K562 (cell line): ENCODE data around the gene SLC24A1. TPM values are rescaled to one million over a fixed set of nuclear protein-coding genes. Genes with fewer than 3 reads are reported as not detected.
A peak's percentile ranks its signal among the peaks of the same experiment; 100 is the strongest.

Experiments
- ATAC-seq: fragments of 200-7000 bp; cut with Tn5 transposase; 3 replicates; pipeline ENCODE4 v1.9.1; 2020; ENCODE audit warnings: moderate library complexity
- BruUV-seq: library from RNA; stranded (reverse); fragments of 400-500 nt; replicated peaks from 2 replicates; lab custom pipeline; 2021; lab: Mats Ljungman, UMichigan
- CTCF ChIA-PET: fragments of 300-600 bp; formaldehyde crosslinking; extraction: SDS; loops from one replicate; lab custom pipeline; 2021; ENCODE audit warnings: low intra/inter-chr PET ratio; lab: Yijun Ruan, JAX
- POLR2A ChIA-PET: fragments of 300-600, 350-650 bp; sonication (Branson Sonifier 250); formaldehyde crosslinking; extraction: SDS; loops from one replicate; lab custom pipeline; 2021; ENCODE audit warnings: antibody characterized with exemption, inconsistent platforms; lab: Yijun Ruan, JAX
- DNase-seq, 4 experiments: peaks; one replicate each; pipeline versions ENCODE4 v3.0.0 to v3.0.0-alpha.2; 2011 to 2018; ENCODE audit warnings: low spot score in 3 of 4, mixed read lengths in 3 of 4; ENCODE audit errors: extremely low read depth in 1 of 4
- FAIRE-seq: peaks from 2 replicates; lab custom pipeline; 2011; peaks lifted over from hg19 to GRCh38; lab: Jason Lieb, UNC
- H2AFZ ChIP-seq: 2 replicates; pipeline ENCODE4 v1.6.0; 2011; ENCODE audit warnings: low read depth, low read length, control low read depth, inconsistent platforms
- H3K27ac ChIP-seq: fragments of 200-600 bp; 3 replicates; pipeline ENCODE4 v1.8.0; 2011; ENCODE audit warnings: low read depth, mild to moderate bottlenecking, control low read depth, inconsistent platforms, low read length, moderate library complexity, mixed read lengths; ENCODE audit errors: extremely low read depth
- H3K27me3 ChIP-seq, 2 experiments: fragments of 300-600 bp in 1 of 2; 2 replicates in 1 of 2; 3 replicates in 1 of 2; pipeline versions ENCODE4 v1.6.0 to v1.8.0; 2011; ENCODE audit warnings: inconsistent platforms in 2 of 2, low read length in 2 of 2, mild to moderate bottlenecking in 1 of 2, mixed read lengths in 1 of 2, moderate library complexity in 1 of 2; ENCODE audit not compliant: control insufficient read depth in 2 of 2, insufficient read depth in 2 of 2
- H3K36me3 ChIP-seq: fragments of 300-600 bp; 3 replicates; pipeline ENCODE4 v1.8.0; 2011; ENCODE audit warnings: mild to moderate bottlenecking, low read length, inconsistent platforms; ENCODE audit not compliant: control insufficient read depth, insufficient read depth
- H3K4me1 ChIP-seq, 2 experiments: fragments of 200-600 bp in 1 of 2; replicated peaks in 1 of 2; 2 replicates in 1 of 2; 3 replicates in 1 of 2; pipeline versions ENCODE4 v1.5.1 to v1.8.0; 2011; ENCODE audit warnings: inconsistent platforms in 2 of 2, low read length in 2 of 2, mild to moderate bottlenecking in 1 of 2, mixed read lengths in 1 of 2, moderate library complexity in 1 of 2; ENCODE audit not compliant: control insufficient read depth in 2 of 2, insufficient read depth in 2 of 2
- H3K4me2 ChIP-seq: 2 replicates; pipeline ENCODE4 v1.6.1; 2011; ENCODE audit warnings: low read length, control low read depth, inconsistent platforms, mixed read lengths; ENCODE audit not compliant: insufficient read depth
- H3K4me3 ChIP-seq: fragments of 200-600 bp; sonication (generic), shearing (Covaris generic); 2 replicates; pipeline ENCODE4 v1.5.1; 2016; ENCODE audit warnings: control low read depth, inconsistent platforms
- H3K79me2 ChIP-seq: fragments of 200-600 bp; 3 replicates; pipeline ENCODE4 v1.8.0; 2011; ENCODE audit warnings: low read length, inconsistent platforms; ENCODE audit not compliant: control insufficient read depth, insufficient read depth
- H3K9ac ChIP-seq, 2 experiments: 2 replicates each; pipeline versions ENCODE4 v1.6.0 to v1.6.1; 2011; ENCODE audit warnings: low read depth in 2 of 2, low read length in 2 of 2, control low read depth in 1 of 2, inconsistent platforms in 1 of 2, mild to moderate bottlenecking in 1 of 2, mixed read lengths in 1 of 2; ENCODE audit not compliant: insufficient read depth in 1 of 2
- H3K9me1 ChIP-seq: one replicate; pipeline ENCODE4 v1.6.0; 2011; ENCODE audit warnings: inconsistent platforms, mild to moderate bottlenecking, low read length, moderate library complexity; ENCODE audit not compliant: control insufficient read depth, insufficient read depth
- H3K9me3 ChIP-seq: replicated peaks from 2 replicates; pipeline ENCODE4 v1.5.1; 2011; ENCODE audit warnings: low read depth, low read length, inconsistent platforms; ENCODE audit not compliant: control insufficient read depth, insufficient read depth
- H4K20me1 ChIP-seq: replicated peaks from 2 replicates; pipeline ENCODE4 v1.6.1; 2011; ENCODE audit warnings: low read length, inconsistent platforms, mixed read lengths; ENCODE audit not compliant: control insufficient read depth, insufficient read depth
- BACH1 ChIP-seq: fragments of 200-800 bp; sonication (Bioruptor generic); IDR thresholded peaks from 2 replicates; pipeline ENCODE4 v1.6.1; 2016; ENCODE audit warnings: missing genetic modification characterization, missing compliant biosample characterization
- ETV1 ChIP-seq: fragments of 450-650 bp; conservative IDR thresholded peaks from 2 replicates; pipeline ENCODE4 v1.6.1; 2016; ENCODE audit warnings: missing genetic modification characterization, control low read depth, low read depth, missing compliant biosample characterization
- KAT2B ChIP-seq: IDR thresholded peaks from one replicate; pipeline ENCODE4 v1.6.1; 2012; ENCODE audit warnings: low read depth, mild to moderate bottlenecking, control low read depth, inconsistent platforms, low read length, moderate library complexity
- L3MBTL2 ChIP-seq: fragments of 450-650 bp; IDR thresholded peaks from 2 replicates; pipeline ENCODE4 v1.6.1; 2016; ENCODE audit warnings: mild to moderate bottlenecking, moderate library complexity
- SRSF7 ChIP-seq: fragments of 200-400 bp; formaldehyde crosslinking; optimal IDR thresholded peaks from 2 replicates; pipeline ENCODE3; 2017; ENCODE audit warnings: mild to moderate bottlenecking, low read depth, low read length
- ZNF133 ChIP-seq: fragments of 250-450 bp; sonication (Bioruptor Pico); IDR thresholded peaks from 2 replicates; pipeline ENCODE4 v1.4.0; 2020; ENCODE audit warnings: mild to moderate bottlenecking
- ZNF3 ChIP-seq: fragments of 250-450 bp; sonication (Bioruptor Pico); IDR thresholded peaks from 2 replicates; pipeline ENCODE4 v1.5.0; 2021; ENCODE audit warnings: mild to moderate bottlenecking, moderate library complexity
- whole genome bisulfite sequencing: fragments of 100-300 bp; shearing (Covaris generic); methylation state at CpG from one replicate; pipeline ENCODE4 v1.1.6; 2016; ENCODE audit warnings: low coverage, mixed read lengths; ENCODE audit not compliant: insufficient coverage; ENCODE audit errors: missing lambda C conversion rate; 5-methylcytosine and 5-hydroxymethylcytosine counted together
- in situ Hi-C: fragments of 300-500 bp; cut with MboI; formaldehyde crosslinking; loops from 4 replicates; pipeline ENCODE4 v1.15.0; 2018; ENCODE audit warnings: inconsistent platforms, mixed read lengths
- intact Hi-C: fragments of 100-400 bp; cut with micrococcal nuclease; formaldehyde crosslinking; loops from 2 replicates; pipeline ENCODE4 v1.14.2; 2022
- polyA plus RNA-seq, 8 experiments: library from polyadenylated mRNA; depleted of rRNA in 4 of 8; stranded (reverse) in 5 of 8; unstranded in 3 of 8; fragments of >200 nt; fragmentation: Nextera tagmentation in 2 of 8; fragmentation: Illumina TruSeq in 1 of 8; extraction: Ambion mirVana in 2 of 8; extraction: Trizol in 1 of 8; gene quantifications; 2 replicates each; pipeline versions ENCODE4 v1.2.1 to v1.2.3, GENCODE V29; 2011 to 2014; ENCODE audit warnings: inconsistent platforms in 1 of 8, missing spikeins in 1 of 8
- total RNA-seq, 7 experiments: library from RNA; depleted of rRNA in 6 of 7; stranded (reverse); fragments of >200 nt in 6 of 7; fragmentation: Illumina TruSeq in 2 of 7; extraction: Trizol in 2 of 7; gene quantifications; 2 replicates each; pipeline versions ENCODE4 v1.2.1 to v1.2.3, GENCODE V29; 2011 to 2021; ENCODE audit warnings: low replicate concordance in 1 of 7
- TF ChIP-seq, protein P1 (sequence below), 3 experiments: IDR thresholded peaks in 2 of 3; conservative IDR thresholded peaks in 1 of 3; 2 replicates each; pipeline ENCODE4 v1.5.1; 2011 to 2012; ENCODE audit warnings: low read length in 3 of 3, mild to moderate bottlenecking in 3 of 3, control low read depth in 2 of 3, improper control_type of control experiment in 1 of 3, inconsistent platforms in 1 of 3, low read depth in 1 of 3, mixed read lengths in 1 of 3, moderate library complexity in 1 of 3; ENCODE audit not compliant: insufficient read depth in 2 of 3
- TF ChIP-seq, protein P2 (sequence below): sonication (generic); formaldehyde crosslinking; IDR thresholded peaks from 2 replicates; pipeline ENCODE4 v1.8.0; 2023; ENCODE audit warnings: mild to moderate bottlenecking, missing genetic modification reagents
- TF ChIP-seq, protein P3 (sequence below): fragments of 150-350 bp; IDR thresholded peaks from 2 replicates; pipeline ENCODE4 v1.6.1; 2014; ENCODE audit warnings: low read depth, mild to moderate bottlenecking, low read length, borderline replicate concordance
- TF ChIP-seq, protein P4 (sequence below): fragments of 250-450 bp; sonication (Bioruptor Pico); IDR thresholded peaks from 2 replicates; pipeline ENCODE4 v1.9.0; 2021; ENCODE audit warnings: mild to moderate bottlenecking

The SLC24A1 gene
- total and polyA plus RNA-seq, 9 of the 15 experiments (the other 6 are each of a cell fraction or from before 2014, with no cell fraction given) = 3.1 to 8.2 (median 5.5) TPM

DNA sequence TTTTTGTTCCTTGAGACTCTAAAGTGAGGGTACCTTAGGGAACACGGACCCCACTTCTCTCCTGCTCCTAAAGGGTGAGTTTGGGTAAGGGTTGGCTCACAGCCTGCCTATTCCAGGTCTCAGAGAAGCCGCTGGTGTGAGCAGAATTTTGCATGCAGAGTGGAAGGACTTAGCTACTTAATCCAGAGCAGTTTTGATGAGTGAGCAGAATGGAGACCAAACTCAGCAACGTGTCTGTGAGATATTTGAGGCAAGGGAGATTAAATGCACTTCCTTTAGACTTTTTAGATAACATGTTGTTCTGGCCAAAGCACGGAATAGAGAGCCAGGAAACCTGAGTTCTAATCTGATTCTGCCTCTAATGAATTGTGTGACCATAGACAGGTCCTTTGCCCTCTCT, 5.1 kb downstream of the SLC24A1 start (continued):
- TF ChIP-seq, protein P1, sequence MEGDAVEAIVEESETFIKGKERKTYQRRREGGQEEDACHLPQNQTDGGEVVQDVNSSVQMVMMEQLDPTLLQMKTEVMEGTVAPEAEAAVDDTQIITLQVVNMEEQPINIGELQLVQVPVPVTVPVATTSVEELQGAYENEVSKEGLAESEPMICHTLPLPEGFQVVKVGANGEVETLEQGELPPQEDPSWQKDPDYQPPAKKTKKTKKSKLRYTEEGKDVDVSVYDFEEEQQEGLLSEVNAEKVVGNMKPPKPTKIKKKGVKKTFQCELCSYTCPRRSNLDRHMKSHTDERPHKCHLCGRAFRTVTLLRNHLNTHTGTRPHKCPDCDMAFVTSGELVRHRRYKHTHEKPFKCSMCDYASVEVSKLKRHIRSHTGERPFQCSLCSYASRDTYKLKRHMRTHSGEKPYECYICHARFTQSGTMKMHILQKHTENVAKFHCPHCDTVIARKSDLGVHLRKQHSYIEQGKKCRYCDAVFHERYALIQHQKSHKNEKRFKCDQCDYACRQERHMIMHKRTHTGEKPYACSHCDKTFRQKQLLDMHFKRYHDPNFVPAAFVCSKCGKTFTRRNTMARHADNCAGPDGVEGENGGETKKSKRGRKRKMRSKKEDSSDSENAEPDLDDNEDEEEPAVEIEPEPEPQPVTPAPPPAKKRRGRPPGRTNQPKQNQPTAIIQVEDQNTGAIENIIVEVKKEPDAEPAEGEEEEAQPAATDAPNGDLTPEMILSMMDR (IDR thresholded peaks at IDR 0.05 in 2 of 3, conservative IDR thresholded peaks at IDR 0.05 in 1 of 3; ENCODE audit: insufficient read depth in 2 of 3, low read depth in 1 of 3, low read length in 3 of 3) = no peak
- TF ChIP-seq ZNF133 (CRISPR knock-in tag) = no peak
- peak; percentile 54 for TF ChIP-seq L3MBTL2
- no peak for TF ChIP-seq KAT2B
- no peak for TF ChIP-seq SRSF7
- 0 out of 2 replicates have a peak, but pooled peaks have one; percentile 26 for TF ChIP-seq ETV1

DNA sequence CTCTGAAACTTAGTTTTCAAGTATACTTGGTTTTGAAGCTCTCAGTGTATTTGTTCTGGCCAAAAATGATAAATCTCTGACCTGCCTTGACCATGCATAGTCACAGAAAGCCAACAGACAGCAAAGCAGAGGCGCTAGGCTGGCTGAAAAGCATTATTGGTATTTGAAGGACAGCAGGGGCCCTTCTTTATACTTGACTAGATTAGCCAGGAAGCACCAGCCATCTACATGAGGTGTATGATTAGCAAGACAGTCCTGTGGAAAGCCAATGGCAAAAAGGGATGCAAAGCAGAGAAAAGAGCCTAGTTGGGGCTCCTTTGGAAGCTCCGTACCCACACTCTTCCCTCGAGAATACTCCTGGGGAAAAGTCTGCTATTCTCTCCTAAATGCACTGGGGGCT, 7.8 kb downstream of the SLC24A1 start:
- no TSS peak for BruUV-seq
- intact Hi-C loops = no loop called here

More for the DNA sequence above, 7.8 kb downstream of the SLC24A1 start:
- DNase-seq (no peak), FAIRE-seq (no peak), ATAC-seq (no peak)
- Histone ChIP-seq H3K79me2 (no peaks in the 10 kb centered on the region), H3K9ac (no peak overlapping the region), H4K20me1 (no peaks in the 10 kb centered on the region), H3K4me1 (peaks cover 0 to 10% of the 10 kb centered on the region in 2 experiments; a peak in 2 of 5 replicates), H3K27me3 (no peaks in the 10 kb centered on the region), H3K27ac (no peak overlapping the region), H3K4me2 (no peak overlapping the region), H3K9me3 (no peaks in the 10 kb centered on the region), H3K36me3 (no peaks in the 10 kb centered on the region), H3K9me1 (no peaks in the 10 kb centered on the region), H3K4me3 (no peak overlapping the region), H2AFZ (no peak overlapping the region)
- CTCF ChIA-PET = no interaction called here
- TF ChIP-seq, protein P2, sequence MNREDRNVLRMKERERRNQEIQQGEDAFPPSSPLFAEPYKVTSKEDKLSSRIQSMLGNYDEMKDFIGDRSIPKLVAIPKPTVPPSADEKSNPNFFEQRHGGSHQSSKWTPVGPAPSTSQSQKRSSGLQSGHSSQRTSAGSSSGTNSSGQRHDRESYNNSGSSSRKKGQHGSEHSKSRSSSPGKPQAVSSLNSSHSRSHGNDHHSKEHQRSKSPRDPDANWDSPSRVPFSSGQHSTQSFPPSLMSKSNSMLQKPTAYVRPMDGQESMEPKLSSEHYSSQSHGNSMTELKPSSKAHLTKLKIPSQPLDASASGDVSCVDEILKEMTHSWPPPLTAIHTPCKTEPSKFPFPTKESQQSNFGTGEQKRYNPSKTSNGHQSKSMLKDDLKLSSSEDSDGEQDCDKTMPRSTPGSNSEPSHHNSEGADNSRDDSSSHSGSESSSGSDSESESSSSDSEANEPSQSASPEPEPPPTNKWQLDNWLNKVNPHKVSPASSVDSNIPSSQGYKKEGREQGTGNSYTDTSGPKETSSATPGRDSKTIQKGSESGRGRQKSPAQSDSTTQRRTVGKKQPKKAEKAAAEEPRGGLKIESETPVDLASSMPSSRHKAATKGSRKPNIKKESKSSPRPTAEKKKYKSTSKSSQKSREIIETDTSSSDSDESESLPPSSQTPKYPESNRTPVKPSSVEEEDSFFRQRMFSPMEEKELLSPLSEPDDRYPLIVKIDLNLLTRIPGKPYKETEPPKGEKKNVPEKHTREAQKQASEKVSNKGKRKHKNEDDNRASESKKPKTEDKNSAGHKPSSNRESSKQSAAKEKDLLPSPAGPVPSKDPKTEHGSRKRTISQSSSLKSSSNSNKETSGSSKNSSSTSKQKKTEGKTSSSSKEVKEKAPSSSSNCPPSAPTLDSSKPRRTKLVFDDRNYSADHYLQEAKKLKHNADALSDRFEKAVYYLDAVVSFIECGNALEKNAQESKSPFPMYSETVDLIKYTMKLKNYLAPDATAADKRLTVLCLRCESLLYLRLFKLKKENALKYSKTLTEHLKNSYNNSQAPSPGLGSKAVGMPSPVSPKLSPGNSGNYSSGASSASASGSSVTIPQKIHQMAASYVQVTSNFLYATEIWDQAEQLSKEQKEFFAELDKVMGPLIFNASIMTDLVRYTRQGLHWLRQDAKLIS (CRISPR knock-in tag) = no peak
- TF ChIP-seq BACH1 (tag) = no peak
- TF ChIP-seq, protein P3, sequence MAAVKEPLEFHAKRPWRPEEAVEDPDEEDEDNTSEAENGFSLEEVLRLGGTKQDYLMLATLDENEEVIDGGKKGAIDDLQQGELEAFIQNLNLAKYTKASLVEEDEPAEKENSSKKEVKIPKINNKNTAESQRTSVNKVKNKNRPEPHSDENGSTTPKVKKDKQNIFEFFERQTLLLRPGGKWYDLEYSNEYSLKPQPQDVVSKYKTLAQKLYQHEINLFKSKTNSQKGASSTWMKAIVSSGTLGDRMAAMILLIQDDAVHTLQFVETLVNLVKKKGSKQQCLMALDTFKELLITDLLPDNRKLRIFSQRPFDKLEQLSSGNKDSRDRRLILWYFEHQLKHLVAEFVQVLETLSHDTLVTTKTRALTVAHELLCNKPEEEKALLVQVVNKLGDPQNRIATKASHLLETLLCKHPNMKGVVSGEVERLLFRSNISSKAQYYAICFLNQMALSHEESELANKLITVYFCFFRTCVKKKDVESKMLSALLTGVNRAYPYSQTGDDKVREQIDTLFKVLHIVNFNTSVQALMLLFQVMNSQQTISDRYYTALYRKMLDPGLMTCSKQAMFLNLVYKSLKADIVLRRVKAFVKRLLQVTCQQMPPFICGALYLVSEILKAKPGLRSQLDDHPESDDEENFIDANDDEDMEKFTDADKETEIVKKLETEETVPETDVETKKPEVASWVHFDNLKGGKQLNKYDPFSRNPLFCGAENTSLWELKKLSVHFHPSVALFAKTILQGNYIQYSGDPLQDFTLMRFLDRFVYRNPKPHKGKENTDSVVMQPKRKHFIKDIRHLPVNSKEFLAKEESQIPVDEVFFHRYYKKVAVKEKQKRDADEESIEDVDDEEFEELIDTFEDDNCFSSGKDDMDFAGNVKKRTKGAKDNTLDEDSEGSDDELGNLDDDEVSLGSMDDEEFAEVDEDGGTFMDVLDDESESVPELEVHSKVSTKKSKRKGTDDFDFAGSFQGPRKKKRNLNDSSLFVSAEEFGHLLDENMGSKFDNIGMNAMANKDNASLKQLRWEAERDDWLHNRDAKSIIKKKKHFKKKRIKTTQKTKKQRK = no peak
- no peak for TF ChIP-seq ZNF3 (CRISPR knock-in tag)
- TF ChIP-seq, protein P4, sequence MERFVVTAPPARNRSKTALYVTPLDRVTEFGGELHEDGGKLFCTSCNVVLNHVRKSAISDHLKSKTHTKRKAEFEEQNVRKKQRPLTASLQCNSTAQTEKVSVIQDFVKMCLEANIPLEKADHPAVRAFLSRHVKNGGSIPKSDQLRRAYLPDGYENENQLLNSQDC (CRISPR knock-in tag) = no peak
- in situ Hi-C loops = loop anchor here (25.0 kb wide), 1 partner anchor 233 kb away; the partner anchor contains the start of gene RAB11A
- POLR2A ChIA-PET = interaction anchor here (1.1 to 2.6 kb wide), 3 partner anchors 11 to 18 kb away, joined by 4 to 7 read pairs (median 7); partner anchors contain the start of gene INTS14
- 33% methylated on average over 3 of the region's 3 CpGs for WGBS
